Measurements from ENCODE around the gene PAK4. TPM values are rescaled to one million over a fixed set of nuclear protein-coding genes. Genes with fewer than 3 reads are reported as not detected.

Gene PAK4
- total RNA-seq, 1 experiment from 2014 or later = 63.1 TPM

DNA sequence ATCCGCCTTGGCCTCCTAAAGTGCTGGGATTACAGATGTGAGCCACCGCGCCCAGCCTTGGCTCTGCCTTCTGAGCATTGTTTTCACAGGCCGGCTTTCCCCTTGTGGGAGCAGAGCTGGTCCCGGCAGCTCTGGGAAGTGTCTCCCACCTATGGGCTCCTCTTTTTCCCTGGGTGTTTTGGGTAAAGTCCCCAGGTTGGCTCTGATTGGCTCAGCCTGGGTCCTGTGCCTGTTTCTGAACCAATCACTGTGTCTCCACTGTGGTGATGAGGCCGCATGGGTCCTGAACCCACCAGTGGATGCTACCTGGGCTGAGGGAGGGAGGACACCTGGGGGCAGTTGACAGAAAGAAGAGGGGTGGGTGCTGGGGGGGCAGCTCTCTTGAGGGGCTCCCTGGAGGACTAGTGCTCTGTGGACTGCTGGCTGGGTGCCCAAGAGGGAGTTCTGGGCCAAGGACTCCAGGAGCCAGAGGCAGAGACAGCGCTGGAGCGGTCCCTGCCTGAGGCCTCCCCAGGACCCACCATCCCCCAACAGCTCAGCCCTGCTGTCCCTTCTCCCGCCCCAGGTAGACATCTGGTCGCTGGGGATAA, 51.6 kb downstream of the PAK4 start:
- Histone ChIP-seq H2BK12ac (ENCODE audit: insufficient read length, low read depth, low read length) (no peak overlapping the region), H4K91ac (ENCODE audit: insufficient read length, low read depth, low read length) (no peak overlapping the region), H3K9ac (ENCODE audit: extremely low read depth, insufficient read length, low read length) (no peak overlapping the region), H3K56ac (ENCODE audit: insufficient read length, low read depth, low read length) (no peak overlapping the region), H3T11ph (ENCODE audit: low read length) (no peak overlapping the region), H3K4me1 (ENCODE audit: insufficient read depth, low read length) (no peaks in the 10 kb centered on the region), H3K27me3 (ENCODE audit: insufficient read depth, low read length) (no peaks in the 10 kb centered on the region), H2AK5ac (ENCODE audit: insufficient read length, low read length) (no peak overlapping the region), H3K79me1 (ENCODE audit: insufficient read depth, low read depth, low read length, poor library complexity, severe bottlenecking) (no peaks in the 10 kb centered on the region), H3K23me2 (ENCODE audit: insufficient read length, low read depth, low read length, poor library complexity, severe bottlenecking) (no peaks in the 10 kb centered on the region), H3K27ac (ENCODE audit: insufficient read length, low read depth, low read length) (no peak overlapping the region), H4K20me1 (ENCODE audit: control insufficient read depth, insufficient read depth, insufficient read length) (no peaks in the 10 kb centered on the region), H3K23ac (ENCODE audit: insufficient read length, low read depth, low read length) (no peak overlapping the region), H3K4ac (ENCODE audit: low read depth, low read length) (no peak overlapping the region), H4K5ac (ENCODE audit: insufficient read length, low read depth, low read length) (no peak overlapping the region), H3K9me3 (ENCODE audit: control insufficient read depth, low read depth, low read length) (no peaks in the 10 kb centered on the region), H3K14ac (ENCODE audit: insufficient read depth, low read length) (no peak overlapping the region), H2AFZ (ENCODE audit: low read length) (no peak overlapping the region), H3K18ac (ENCODE audit: insufficient read length, low read depth, low read length) (no peak overlapping the region), H2BK120ac (ENCODE audit: low read depth, low read length, poor library complexity, severe bottlenecking) (no peak overlapping the region), H3K4me2 (ENCODE audit: insufficient read depth, insufficient read length, low read length) (no peak overlapping the region), H3K79me2 (ENCODE audit: insufficient read depth, low read length) (no peaks in the 10 kb centered on the region), H2BK5ac (ENCODE audit: insufficient read length, low read length) (no peak overlapping the region), H4K8ac (replicated peaks; ENCODE audit: insufficient read length, low read depth, low read length) (no peak overlapping the region), H2BK20ac (ENCODE audit: low read depth, low read length, poor library complexity, severe bottlenecking) (no peak overlapping the region), H2BK15ac (ENCODE audit: low read depth, low read length) (no peak overlapping the region)
- Mint-ChIP-seq H3K4me1 (no peaks in the 10 kb centered on the region), H3K27ac (no peak overlapping the region), H3K4me3 (no peak overlapping the region), H3K9me3 (no peaks in the 10 kb centered on the region), H3K36me3 (ENCODE audit: insufficient read depth in 1 of 3, low read depth in 3 of 3) (peaks cover 2 to 40% (median 31%) of the 10 kb centered on the region in 3 experiments; a peak in 6 of 7 replicates), H3K27me3 (ENCODE audit: low read depth) (no peaks in the 10 kb centered on the region)
- TF ChIP-seq CTCF (conservative IDR thresholded peaks at IDR 0.05) = no peak
- WGBS (ENCODE audit: extremely low coverage, insufficient read length, low lambda C conversion rate) = no CpG with 5 or more reads among the region's 10 CpGs
- DNase-seq = no peak

Data from H9 (cell line).